Fibroblast of pulmonary artery (primary cell): Measurements from ENCODE around the gene RORC.

Experiments used
- DNase-seq: peaks from one replicate; pipeline ENCODE4 v3.0.0-alpha.2; 2010; ENCODE audit warnings: low read depth
- H3K4me3 ChIP-seq: replicated peaks from 2 replicates; pipeline ENCODE4 v1.5.1; 2011; ENCODE audit warnings: low read depth, mild to moderate bottlenecking, control low read depth, low read length, moderate library complexity
- TF ChIP-seq, protein P1 (sequence below): IDR thresholded peaks from 2 replicates; pipeline ENCODE4 v1.5.1; 2011; ENCODE audit warnings: mild to moderate bottlenecking, control low read depth, low read length, inconsistent platforms; ENCODE audit errors: missing control alignments

Gene RORC

DNA sequence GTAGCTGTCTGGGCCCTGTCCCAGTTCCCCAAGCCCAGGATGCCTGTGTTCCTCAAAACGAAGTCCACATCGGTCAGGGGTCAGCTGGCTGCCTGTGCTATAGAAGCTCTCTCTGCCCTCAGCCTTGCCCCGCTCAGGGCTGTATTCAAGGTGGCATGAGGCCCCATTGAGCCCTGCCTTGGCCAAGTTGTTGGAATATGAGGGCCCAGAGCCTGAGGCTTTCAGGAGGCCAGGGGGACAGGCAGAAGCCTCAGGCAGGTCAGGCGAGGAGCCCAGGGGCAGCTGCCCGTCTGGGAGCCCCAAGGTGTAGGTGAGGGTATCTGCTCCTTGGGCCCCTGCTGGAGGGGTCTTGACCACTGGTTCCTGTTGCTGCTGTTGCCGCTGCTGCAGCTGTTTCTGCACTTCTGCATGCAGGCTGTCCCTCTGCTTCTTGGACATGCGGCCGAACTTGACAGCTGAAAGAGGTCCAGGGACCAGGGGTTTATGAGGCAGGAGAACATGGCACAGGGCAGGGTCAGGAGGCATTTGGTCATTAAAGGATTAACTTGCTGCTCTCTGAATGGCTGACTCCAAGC is 16.5 kb downstream of the RORC start:
- TF ChIP-seq, protein P1, sequence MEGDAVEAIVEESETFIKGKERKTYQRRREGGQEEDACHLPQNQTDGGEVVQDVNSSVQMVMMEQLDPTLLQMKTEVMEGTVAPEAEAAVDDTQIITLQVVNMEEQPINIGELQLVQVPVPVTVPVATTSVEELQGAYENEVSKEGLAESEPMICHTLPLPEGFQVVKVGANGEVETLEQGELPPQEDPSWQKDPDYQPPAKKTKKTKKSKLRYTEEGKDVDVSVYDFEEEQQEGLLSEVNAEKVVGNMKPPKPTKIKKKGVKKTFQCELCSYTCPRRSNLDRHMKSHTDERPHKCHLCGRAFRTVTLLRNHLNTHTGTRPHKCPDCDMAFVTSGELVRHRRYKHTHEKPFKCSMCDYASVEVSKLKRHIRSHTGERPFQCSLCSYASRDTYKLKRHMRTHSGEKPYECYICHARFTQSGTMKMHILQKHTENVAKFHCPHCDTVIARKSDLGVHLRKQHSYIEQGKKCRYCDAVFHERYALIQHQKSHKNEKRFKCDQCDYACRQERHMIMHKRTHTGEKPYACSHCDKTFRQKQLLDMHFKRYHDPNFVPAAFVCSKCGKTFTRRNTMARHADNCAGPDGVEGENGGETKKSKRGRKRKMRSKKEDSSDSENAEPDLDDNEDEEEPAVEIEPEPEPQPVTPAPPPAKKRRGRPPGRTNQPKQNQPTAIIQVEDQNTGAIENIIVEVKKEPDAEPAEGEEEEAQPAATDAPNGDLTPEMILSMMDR: no peak
- H3K4me3 ChIP-seq: no peak overlapping the region
- no peak for DNase-seq

DNA sequence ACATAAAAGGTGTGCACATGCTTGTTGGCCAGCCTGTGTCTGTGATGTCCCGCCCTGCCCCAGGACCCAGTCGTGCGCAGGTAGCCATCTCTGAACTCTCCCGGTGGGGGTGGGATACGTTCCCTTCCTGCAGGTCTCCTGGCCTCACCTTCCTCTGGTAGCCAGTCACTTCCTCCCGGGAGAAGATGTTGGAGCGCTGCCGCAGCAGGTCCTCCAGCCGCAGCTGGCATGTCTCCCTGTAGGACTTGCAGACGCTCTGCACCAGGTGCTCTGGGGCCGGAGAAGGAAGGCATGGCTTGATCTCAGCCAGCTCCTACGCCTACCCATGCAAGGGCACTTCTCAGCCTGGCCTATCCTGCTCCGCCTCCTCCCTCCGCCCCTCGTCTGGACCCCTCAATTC is 17.2 kb downstream of the RORC start:
- H3K4me3 ChIP-seq: no peak overlapping the region
- TF ChIP-seq, protein P1: no peak
- DNase-seq: no peak

GRCh38 chr1:151813271-151813977 is 18.2 kb downstream of the RORC start:
- H3K4me3 ChIP-seq: no peak overlapping the region
- TF ChIP-seq, protein P1: no peak
- no peak for DNase-seq

DNA sequence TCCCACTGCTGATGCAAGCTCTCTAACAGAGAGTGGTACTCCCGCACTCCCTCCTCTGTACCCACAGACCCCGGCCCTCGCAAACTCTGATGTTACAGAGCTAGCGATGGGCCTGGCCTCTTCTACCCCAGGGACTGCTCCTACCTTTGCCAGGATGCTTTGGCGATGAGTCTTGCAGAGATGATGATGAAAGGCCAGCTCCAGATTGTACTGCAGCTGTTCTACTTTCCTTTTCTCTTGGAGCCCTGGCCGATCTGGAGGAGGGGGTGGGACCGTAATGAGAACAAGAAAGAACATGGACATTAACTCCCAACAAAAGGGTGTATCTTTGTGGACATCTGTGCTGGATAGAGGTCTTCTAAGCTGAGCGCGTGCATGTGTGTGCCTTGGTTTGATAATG is 20.4 kb downstream of the RORC start:
- peak; percentile 47 for DNase-seq
- TF ChIP-seq, protein P1: no peak
- H3K4me3 ChIP-seq: no peak overlapping the region

DNA sequence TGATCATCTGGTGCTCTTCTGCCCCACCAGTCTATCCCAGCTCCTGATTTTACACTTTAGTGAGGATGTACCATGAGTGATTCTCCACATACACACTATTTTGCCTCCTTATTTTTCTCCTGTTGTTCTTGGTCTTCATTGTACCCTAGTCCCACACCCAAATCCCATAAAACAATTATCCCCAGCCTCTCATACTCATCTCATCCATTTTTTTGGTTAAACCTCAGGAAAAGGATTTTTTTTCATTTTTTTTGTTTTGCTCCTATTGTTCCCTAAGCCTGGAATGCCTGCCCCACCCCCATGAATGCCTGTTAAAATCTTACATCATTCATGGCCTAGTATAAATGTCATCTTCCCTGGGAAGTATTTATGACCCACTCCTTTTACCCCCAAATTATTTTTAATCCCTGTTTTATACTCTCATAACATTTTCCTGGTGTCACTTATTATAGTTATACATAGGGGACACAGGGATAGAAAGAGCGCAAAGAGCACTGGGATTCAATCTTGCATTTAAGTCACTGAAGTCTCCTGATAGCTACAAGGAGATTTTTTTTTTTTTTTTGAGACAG is 21.5 kb downstream of the RORC start:
- TF ChIP-seq, protein P1: no peak
- no peak overlapping the region for H3K4me3 ChIP-seq
- DNase-seq: no peak

- TF ChIP-seq, protein P1: no peak
- no peak for DNase-seq
- H3K4me3 ChIP-seq: no peak overlapping the region
These were observed 22.2 kb downstream of the RORC start for GRCh38 chr1:151809290-151809984.
